Measurements from ENCODE around the gene GANAB.

Gene GANAB

DNA sequence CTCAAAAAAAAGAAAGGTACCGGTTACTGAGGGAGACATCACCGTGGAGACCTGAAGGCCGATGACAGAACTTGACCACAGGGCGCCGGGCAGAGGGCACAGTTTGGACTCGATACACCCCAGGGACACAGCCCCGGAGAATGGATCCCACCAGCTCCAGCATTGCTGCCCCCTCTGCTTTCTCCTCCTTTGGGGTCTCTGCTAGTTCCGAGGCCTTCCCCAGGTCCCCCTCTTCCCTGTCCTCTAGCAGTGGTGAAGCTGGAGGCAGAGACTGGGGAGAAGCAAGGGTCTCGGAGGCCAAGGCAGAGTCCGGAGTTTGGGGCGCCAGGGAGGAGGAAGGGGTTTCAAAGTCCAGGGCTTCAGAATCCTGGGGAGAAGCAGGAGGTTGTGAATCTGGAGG is 67.9 kb downstream of the GANAB start:
- no peak for TF ChIP-seq ISL1 (CRISPR knock-in tag; IDR thresholded peaks at IDR 0.05)
- TF ChIP-seq TOX (CRISPR knock-in tag; IDR thresholded peaks at IDR 0.05; ENCODE audit: borderline replicate concordance): no peak
- TF ChIP-seq SNAI2 (CRISPR knock-in tag; IDR thresholded peaks at IDR 0.05): no peak
- no peak for TF ChIP-seq ESRRG (CRISPR knock-in tag; IDR thresholded peaks at IDR 0.05)
- no peak for TF ChIP-seq ZNF70 (CRISPR knock-in tag; IDR thresholded peaks at IDR 0.05)
- TF ChIP-seq, protein P1, sequence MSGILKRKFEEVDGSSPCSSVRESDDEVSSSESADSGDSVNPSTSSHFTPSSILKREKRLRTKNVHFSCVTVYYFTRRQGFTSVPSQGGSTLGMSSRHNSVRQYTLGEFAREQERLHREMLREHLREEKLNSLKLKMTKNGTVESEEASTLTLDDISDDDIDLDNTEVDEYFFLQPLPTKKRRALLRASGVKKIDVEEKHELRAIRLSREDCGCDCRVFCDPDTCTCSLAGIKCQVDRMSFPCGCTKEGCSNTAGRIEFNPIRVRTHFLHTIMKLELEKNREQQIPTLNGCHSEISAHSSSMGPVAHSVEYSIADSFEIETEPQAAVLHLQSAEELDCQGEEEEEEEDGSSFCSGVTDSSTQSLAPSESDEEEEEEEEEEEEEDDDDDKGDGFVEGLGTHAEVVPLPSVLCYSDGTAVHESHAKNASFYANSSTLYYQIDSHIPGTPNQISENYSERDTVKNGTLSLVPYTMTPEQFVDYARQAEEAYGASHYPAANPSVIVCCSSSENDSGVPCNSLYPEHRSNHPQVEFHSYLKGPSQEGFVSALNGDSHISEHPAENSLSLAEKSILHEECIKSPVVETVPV (CRISPR knock-in tag; IDR thresholded peaks at IDR 0.05): no peak
- TF ChIP-seq BACH2 (CRISPR knock-in tag; IDR thresholded peaks at IDR 0.05; ENCODE audit: borderline replicate concordance): no peak
- TF ChIP-seq ZFP3 (CRISPR knock-in tag; IDR thresholded peaks at IDR 0.05): no peak
- TF ChIP-seq TCF4 (CRISPR knock-in tag; IDR thresholded peaks at IDR 0.05; ENCODE audit: borderline replicate concordance): no peak
- no peak for TF ChIP-seq PPARA (CRISPR knock-in tag; IDR thresholded peaks at IDR 0.05; ENCODE audit: borderline replicate concordance)
- no peak for TF ChIP-seq ZNF8 (CRISPR knock-in tag; IDR thresholded peaks at IDR 0.05)
- TF ChIP-seq GLIS3 (CRISPR knock-in tag; IDR thresholded peaks at IDR 0.05): no peak
- no peak for TF ChIP-seq ARNTL (CRISPR knock-in tag; IDR thresholded peaks at IDR 0.05; ENCODE audit: borderline replicate concordance, low read depth)
- TF ChIP-seq CSDC2 (CRISPR knock-in tag; IDR thresholded peaks at IDR 0.05): no peak
- TF ChIP-seq ZNF565 (CRISPR knock-in tag; conservative IDR thresholded peaks at IDR 0.05; ENCODE audit: low read depth): no peak
- TF ChIP-seq, protein P2, sequence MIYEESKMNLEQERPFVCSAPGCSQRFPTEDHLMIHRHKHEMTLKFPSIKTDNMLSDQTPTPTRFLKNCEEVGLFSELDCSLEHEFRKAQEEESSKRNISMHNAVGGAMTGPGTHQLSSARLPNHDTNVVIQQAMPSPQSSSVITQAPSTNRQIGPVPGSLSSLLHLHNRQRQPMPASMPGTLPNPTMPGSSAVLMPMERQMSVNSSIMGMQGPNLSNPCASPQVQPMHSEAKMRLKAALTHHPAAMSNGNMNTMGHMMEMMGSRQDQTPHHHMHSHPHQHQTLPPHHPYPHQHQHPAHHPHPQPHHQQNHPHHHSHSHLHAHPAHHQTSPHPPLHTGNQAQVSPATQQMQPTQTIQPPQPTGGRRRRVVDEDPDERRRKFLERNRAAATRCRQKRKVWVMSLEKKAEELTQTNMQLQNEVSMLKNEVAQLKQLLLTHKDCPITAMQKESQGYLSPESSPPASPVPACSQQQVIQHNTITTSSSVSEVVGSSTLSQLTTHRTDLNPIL (CRISPR knock-in tag; IDR thresholded peaks at IDR 0.05; ENCODE audit: low read depth): no peak
- TF ChIP-seq, protein P3, sequence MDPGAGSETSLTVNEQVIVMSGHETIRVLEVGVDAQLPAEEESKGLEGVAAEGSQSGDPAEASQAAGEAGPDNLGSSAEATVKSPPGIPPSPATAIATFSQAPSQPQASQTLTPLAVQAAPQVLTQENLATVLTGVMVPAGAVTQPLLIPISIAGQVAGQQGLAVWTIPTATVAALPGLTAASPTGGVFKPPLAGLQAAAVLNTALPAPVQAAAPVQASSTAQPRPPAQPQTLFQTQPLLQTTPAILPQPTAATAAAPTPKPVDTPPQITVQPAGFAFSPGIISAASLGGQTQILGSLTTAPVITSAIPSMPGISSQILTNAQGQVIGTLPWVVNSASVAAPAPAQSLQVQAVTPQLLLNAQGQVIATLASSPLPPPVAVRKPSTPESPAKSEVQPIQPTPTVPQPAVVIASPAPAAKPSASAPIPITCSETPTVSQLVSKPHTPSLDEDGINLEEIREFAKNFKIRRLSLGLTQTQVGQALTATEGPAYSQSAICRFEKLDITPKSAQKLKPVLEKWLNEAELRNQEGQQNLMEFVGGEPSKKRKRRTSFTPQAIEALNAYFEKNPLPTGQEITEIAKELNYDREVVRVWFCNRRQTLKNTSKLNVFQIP (CRISPR knock-in tag; IDR thresholded peaks at IDR 0.05; ENCODE audit: borderline replicate concordance, low read depth): no peak
- TF ChIP-seq OSR1 (CRISPR knock-in tag; IDR thresholded peaks at IDR 0.05): no peak
- ATAC-seq: no peak

DNA sequence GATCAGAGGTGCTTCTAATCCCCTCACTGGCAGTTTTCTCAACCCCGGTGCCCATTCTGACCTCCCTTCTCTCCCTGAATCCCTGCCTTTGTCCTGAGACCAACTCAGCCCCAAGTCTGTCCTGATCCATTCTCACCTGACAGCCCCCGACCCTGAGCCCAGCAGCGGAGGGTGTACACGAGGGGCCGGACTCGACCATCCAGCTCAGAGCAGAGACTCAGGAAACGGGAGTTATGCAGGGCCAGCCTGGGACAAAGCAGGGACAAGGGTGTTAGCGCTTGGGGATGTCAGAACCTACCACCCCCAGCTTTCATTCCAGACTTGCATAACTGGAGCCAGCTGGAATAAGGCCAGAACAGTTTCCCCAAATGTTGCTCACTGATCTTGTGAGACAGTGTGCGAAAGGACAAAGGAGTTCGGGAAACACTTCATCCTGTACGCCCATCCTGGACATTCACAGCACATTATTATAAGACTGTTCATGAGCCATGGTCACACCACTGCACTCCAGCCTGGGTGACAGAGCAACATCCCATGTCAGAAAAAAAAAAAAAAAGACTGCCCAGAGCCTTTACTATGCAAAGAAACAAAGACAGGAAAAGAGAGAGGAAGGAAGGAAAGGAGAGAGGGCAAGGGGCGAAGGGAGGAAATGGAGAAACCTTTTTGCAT is 69.2 kb downstream of the GANAB start:
- no peak for ATAC-seq
- no peak for TF ChIP-seq SNAI2 (CRISPR knock-in tag; IDR thresholded peaks at IDR 0.05)
- no peak for TF ChIP-seq BACH2 (CRISPR knock-in tag; IDR thresholded peaks at IDR 0.05; ENCODE audit: borderline replicate concordance)
- TF ChIP-seq ZFP3 (CRISPR knock-in tag; IDR thresholded peaks at IDR 0.05): no peak
- TF ChIP-seq, protein P2 (CRISPR knock-in tag; IDR thresholded peaks at IDR 0.05; ENCODE audit: low read depth): no peak
- no peak for TF ChIP-seq ZC3H10 (CRISPR knock-in tag; IDR thresholded peaks at IDR 0.05)
- TF ChIP-seq GLIS3 (CRISPR knock-in tag; IDR thresholded peaks at IDR 0.05): no peak

DNA sequence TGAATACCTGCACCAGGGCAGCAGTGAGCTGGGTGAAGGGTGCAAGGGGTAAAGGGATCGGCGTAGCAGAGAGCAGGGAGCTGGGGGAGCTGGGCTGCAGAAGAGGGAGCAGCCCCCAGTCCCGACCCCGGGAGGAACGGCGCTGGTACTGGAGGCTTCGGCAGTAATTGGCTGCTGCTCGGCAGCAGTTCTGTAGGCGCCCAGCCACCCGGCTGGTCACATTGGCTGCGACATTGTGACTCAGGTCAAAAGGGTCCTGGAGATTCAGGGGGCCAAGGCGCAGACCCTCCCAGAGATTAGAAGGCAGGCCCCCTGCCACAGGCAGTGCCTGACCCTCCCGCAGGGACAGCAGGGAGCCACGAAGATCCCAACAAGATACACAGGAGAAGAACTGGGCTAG is 70.6 kb downstream of the GANAB start:
- no peak for ATAC-seq

More for the DNA sequence above, 70.6 kb downstream of the GANAB start:
- TF ChIP-seq ZNF8 (CRISPR knock-in tag; IDR thresholded peaks at IDR 0.05): no peak
- no peak for TF ChIP-seq CSDC2 (CRISPR knock-in tag; IDR thresholded peaks at IDR 0.05)
- TF ChIP-seq, protein P2 (CRISPR knock-in tag; IDR thresholded peaks at IDR 0.05; ENCODE audit: low read depth): no peak
- TF ChIP-seq, protein P1 (CRISPR knock-in tag; IDR thresholded peaks at IDR 0.05): no peak
- TF ChIP-seq ZFP30 (CRISPR knock-in tag; IDR thresholded peaks at IDR 0.05): no peak
- no peak for TF ChIP-seq TCF4 (CRISPR knock-in tag; IDR thresholded peaks at IDR 0.05; ENCODE audit: borderline replicate concordance)
- no peak for TF ChIP-seq SNAI2 (CRISPR knock-in tag; IDR thresholded peaks at IDR 0.05)
- no peak for TF ChIP-seq BACH2 (CRISPR knock-in tag; IDR thresholded peaks at IDR 0.05; ENCODE audit: borderline replicate concordance)
- no peak for TF ChIP-seq ZNF70 (CRISPR knock-in tag; IDR thresholded peaks at IDR 0.05)
- TF ChIP-seq ZFP3 (CRISPR knock-in tag; IDR thresholded peaks at IDR 0.05): no peak
- TF ChIP-seq, protein P4, sequence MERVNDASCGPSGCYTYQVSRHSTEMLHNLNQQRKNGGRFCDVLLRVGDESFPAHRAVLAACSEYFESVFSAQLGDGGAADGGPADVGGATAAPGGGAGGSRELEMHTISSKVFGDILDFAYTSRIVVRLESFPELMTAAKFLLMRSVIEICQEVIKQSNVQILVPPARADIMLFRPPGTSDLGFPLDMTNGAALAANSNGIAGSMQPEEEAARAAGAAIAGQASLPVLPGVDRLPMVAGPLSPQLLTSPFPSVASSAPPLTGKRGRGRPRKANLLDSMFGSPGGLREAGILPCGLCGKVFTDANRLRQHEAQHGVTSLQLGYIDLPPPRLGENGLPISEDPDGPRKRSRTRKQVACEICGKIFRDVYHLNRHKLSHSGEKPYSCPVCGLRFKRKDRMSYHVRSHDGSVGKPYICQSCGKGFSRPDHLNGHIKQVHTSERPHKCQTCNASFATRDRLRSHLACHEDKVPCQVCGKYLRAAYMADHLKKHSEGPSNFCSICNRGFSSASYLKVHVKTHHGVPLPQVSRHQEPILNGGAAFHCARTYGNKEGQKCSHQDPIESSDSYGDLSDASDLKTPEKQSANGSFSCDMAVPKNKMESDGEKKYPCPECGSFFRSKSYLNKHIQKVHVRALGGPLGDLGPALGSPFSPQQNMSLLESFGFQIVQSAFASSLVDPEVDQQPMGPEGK (CRISPR knock-in tag; IDR thresholded peaks at IDR 0.05; ENCODE audit: borderline replicate concordance): no peak
- no peak for TF ChIP-seq TOX (CRISPR knock-in tag; IDR thresholded peaks at IDR 0.05; ENCODE audit: borderline replicate concordance)
